ENCODE data around the gene NAT9. TPM values are rescaled to one million over a fixed set of nuclear protein-coding genes. Genes with fewer than 3 reads are reported as not detected.

NAT9 gene
- polyA plus RNA-seq, 1 donor = 33.8 TPM

- no peak for DNase-seq
These were observed 29.4 kb upstream of the NAT9 start for GRCh38 chr17:74805591-74805991.

GRCh38 chr17:74804683-74805082, 28.5 kb upstream of the NAT9 start:
- no peak for DNase-seq

GRCh38 chr17:74803971-74804370, 27.8 kb upstream of the NAT9 start:
- DNase-seq = no peak

GRCh38 chr17:74803388-74803930, 27.3 kb upstream of the NAT9 start:
- DNase-seq = no peak

GRCh38 chr17:74801896-74802295, 25.8 kb upstream of the NAT9 start:
- DNase-seq = no peak

GRCh38 chr17:74800531-74800930, 24.4 kb upstream of the NAT9 start:
- no peak for DNase-seq

- no peak for DNase-seq
These were observed 23.0 kb upstream of the NAT9 start for GRCh38 chr17:74799097-74799496.

GRCh38 chr17:74798239-74798707, 22.1 kb upstream of the NAT9 start:
- no peak for DNase-seq

- DNase-seq = no peak
These were observed 21.7 kb upstream of the NAT9 start for GRCh38 chr17:74797824-74798223.

GRCh38 chr17:74796866-74797265, 20.7 kb upstream of the NAT9 start:
- DNase-seq = no peak

GRCh38 chr17:74796211-74796610, 20.1 kb upstream of the NAT9 start:
- no peak for DNase-seq

- DNase-seq = no peak
These were observed 19.3 kb upstream of the NAT9 start for GRCh38 chr17:74795327-74796020.

- DNase-seq = no peak
These were observed 16.5 kb upstream of the NAT9 start for GRCh38 chr17:74792586-74793105.

GRCh38 chr17:74790161-74791058, 14.3 kb upstream of the NAT9 start:
- DNase-seq = no peak

GRCh38 chr17:74786431-74787055, 10.4 kb upstream of the NAT9 start:
- DNase-seq = no peak

GRCh38 chr17:74785981-74786360, 9.8 kb upstream of the NAT9 start:
- DNase-seq = no peak

- no peak for DNase-seq
These were observed 9.2 kb upstream of the NAT9 start for GRCh38 chr17:74785096-74785980.

GRCh38 chr17:74784125-74784810, 8.1 kb upstream of the NAT9 start:
- DNase-seq = no peak

- DNase-seq = no peak
These were observed 6.4 kb upstream of the NAT9 start for GRCh38 chr17:74782571-74782970.

GRCh38 chr17:74780443-74781238, 4.5 kb upstream of the NAT9 start:
- DNase-seq = no peak
